Motor neuron (in vitro differentiated cells): ENCODE measurements around the gene MOB4. TPM values are rescaled to one million over a fixed set of nuclear protein-coding genes. Genes with fewer than 3 reads are reported as not detected.
A peak's percentile ranks its signal among the peaks of the same experiment; 100 is the strongest.
"Not testable (repeated sequence)": the region's sequence is repeated elsewhere in the genome, so short reads cannot be mapped to it uniquely, and the experiment has no call there.

Experiments used
- ATAC-seq, 8 experiments: fragments of 200-7000 bp; cut with Tn5 transposase; replicated peaks in 6 of 8; 2 replicates each; pipeline ENCODE4 v1.8.0; 2021; ENCODE audit warnings: mild to moderate bottlenecking in 8 of 8, moderate library complexity in 8 of 8
- H3K27ac ChIP-seq, 2 donors: fragments of 250-450 bp; sonication (Bioruptor Pico); 2 replicates each; pipeline ENCODE4 v1.9.0; 2021; ENCODE audit warnings: antibody characterized with exemption in 2 of 2, mild to moderate bottlenecking in 2 of 2, moderate library complexity in 1 of 2
- H3K4me1 ChIP-seq, 2 donors: fragments of 250-450 bp; sonication (Bioruptor Pico); replicated peaks in 1 of 2; 2 replicates each; pipeline ENCODE4 v1.6.1; 2021; ENCODE audit warnings: antibody characterized with exemption in 2 of 2, mild to moderate bottlenecking in 2 of 2, moderate library complexity in 1 of 2
- H3K4me3 ChIP-seq, 5 donors: fragments of 250-450 bp; sonication (Bioruptor Pico); 2 replicates each; pipeline ENCODE4 v1.9.0; 2021; ENCODE audit warnings: antibody characterized with exemption in 5 of 5, mild to moderate bottlenecking in 5 of 5, moderate library complexity in 4 of 5
- WGBS, 10 experiments: fragments of 450-650 bp; shearing (Covaris generic); methylation state at CpG; one replicate each; pipeline ENCODE4 v1.0.0; 2022; 5-methylcytosine and 5-hydroxymethylcytosine counted together
- in situ Hi-C, 9 experiments: fragments of 400-800 bp; cut with MboI; loops; one replicate each; pipeline ENCODE4 v1.15.0; 2021; ENCODE audit warnings: low sequenced_read_pairs in 9 of 9, low pct_unique_long_range_greater_than_20kb in 2 of 9; ENCODE audit not compliant: unreplicated experiment in 9 of 9
- total RNA-seq, 8 experiments: library from RNA; unstranded; fragments of 300-600 nt; gene quantifications; 2 replicates each; pipeline versions ENCODE4 v1.2.3 to v1.2.4, GENCODE V29; 2022

The MOB4 gene
- 10 to 100 TPM; 31.9 to 50.9 (median 43.7) TPM for total RNA-seq

DNA sequence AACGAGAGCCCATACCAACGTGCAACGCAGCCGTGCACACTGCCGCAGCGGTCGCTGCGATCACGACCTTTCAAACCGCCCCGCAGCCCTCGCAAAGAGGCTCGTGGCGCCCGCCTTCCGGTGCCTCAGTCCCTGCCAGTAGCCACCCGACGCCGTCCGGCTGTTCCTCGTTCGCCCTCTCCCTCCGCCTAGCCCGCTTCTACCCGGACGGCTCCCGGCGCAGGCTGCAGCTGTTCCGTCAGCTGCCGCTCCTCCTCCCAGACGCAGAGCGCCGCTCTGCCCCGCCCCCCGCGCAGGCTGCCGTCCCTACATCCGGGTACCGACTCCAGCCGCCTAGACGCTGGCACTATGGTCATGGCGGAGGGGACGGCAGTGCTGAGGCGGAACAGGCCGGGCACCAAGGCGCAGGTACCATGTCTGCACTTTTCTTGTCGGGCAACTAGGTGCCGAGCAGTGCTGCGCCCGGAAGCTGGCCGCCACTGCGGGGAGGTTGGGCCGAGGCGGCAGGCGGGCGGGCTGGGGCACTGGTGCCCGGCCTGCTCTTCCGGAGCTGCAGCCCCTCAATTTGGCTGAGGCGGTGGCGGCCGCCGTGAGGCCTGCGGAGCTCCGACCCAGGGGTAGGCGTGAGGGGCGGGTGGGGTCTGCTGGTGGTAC is at the start of gene MOB4:
MOB4 (plus strand) TSS at position 328 of the 654 bp plus-strand sequence; CDS start at position 349, 21 bp downstream.
- in situ Hi-C loops: no loop called here
- peak within 1 kb of the TSS; percentile 88 to 97 for H3K27ac ChIP-seq
- ATAC-seq: peak; percentile 94 to 97 (median 96)
- 0 to 3% (median 1%) methylated on average over 8 to 25 of the region's 66 CpGs; no CpG with 5 or more reads in 5 of the 10 experiments for WGBS, 10 experiments
- H3K4me1 ChIP-seq: peaks cover 12 to 16% of the 10 kb centered on the region in 2 donors
- peak within 1 kb of the TSS; percentile 72 to 96 (median 92) for H3K4me3 ChIP-seq

DNA sequence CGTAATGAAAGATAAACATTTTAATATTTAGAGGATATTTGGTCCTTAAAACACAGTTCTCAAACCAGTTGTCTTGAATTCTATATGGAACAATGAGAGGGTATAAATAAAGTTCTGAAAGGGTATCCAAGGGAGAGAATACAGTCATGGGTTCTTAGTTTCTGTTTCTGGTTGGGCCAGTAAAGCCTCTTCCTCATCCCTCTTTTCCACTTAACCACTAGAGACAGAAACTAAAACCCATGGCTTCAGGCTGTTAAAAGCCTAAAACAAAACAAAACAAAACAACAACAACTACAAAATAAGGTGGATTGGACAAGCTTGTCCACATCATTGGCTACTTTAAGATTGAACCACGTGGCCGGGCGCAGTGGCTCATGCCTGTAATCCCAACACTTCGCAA is 43.7 kb upstream of the MOB4 start:
- Histone ChIP-seq H3K27ac (no peak overlapping the region), H3K4me3 (no peak overlapping the region), H3K4me1 (no peaks in the 10 kb centered on the region)
- WGBS, 10 experiments: 89 to 100% (median 100%) methylated on average over 1 to 5 of the region's 5 CpGs; no CpG with 5 or more reads in 1 of the 10 experiments
- no peak for ATAC-seq
- in situ Hi-C loops: no loop called here

DNA sequence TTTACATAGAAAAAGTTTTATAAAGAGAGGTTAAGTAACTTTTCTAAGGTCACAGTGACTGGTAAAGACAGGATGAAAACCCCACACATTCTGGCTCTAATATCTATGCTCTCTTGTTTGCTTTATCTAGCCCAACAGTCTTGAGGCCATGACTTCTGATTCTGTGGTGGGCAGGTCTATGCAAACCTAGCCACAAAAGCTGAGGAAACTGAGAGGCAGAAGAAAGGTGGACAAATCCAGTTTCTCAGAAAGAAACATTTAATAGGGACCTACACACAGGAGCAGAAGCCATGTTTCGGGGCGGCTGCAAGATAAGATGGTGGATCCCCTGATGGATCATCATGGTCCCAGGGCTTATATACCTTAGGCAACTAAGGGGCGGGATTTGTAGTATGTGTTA is 38.1 kb upstream of the MOB4 start:
- in situ Hi-C loops: no loop called here
- ATAC-seq: no peak

DNA sequence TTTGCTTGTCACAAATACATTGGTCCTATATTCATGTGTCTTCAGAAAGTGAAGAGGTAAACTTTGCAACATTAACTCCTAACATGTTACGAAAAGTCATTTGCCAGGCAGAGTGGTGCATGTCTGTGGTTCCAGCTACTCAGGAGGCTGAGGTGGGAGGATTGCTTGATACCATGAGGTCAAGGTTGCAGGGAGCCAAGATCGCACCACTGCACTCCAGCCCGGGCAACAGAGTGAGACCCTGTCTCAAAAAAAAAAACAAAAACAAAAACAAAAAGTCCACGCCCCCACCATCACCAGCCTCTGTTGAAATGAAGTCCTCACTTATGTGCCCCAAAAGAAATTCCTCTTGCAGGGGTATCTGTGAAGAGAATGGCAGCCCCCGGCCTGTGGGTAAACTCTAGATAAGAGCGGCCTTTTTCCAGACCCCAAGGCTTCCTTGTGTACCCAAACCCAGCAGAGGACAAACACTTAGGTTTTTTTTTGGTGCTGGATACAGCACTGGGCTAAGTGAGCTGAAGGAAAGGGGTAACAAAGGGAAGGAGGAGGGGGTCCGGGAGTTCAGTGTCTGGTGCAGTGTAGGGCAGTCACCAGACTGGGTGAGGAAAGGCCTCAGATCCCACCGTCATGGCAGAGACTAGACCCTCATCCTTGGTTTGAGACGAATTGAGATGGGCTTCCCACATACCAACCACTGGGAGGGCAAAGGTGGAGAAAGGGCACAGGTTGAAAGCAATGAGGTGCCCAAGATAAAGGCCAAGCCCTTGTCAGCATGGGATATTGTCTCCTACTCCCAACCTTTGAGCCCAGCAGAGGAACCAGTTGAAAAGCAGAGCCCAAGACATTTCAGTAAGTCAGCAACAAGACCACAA is 35.5 kb upstream of the MOB4 start:
- peak in 6 of 8 experiments; percentile 7 to 39 (median 19) for ATAC-seq
- in situ Hi-C loops: no loop called here
- Histone ChIP-seq H3K4me1 (no peaks in the 10 kb centered on the region), H3K27ac (no peak overlapping the region), H3K4me3 (no peak overlapping the region)
- WGBS, 10 experiments: 79 to 100% (median 87%) methylated on average over 1 to 6 of the region's 9 CpGs; no CpG with 5 or more reads in 1 of the 10 experiments

More for the DNA sequence above, 38.1 kb upstream of the MOB4 start:
- 83 to 100% (median 100%) methylated on average over 1 to 3 of the region's 3 CpGs; no CpG with 5 or more reads in 3 of the 10 experiments for WGBS, 10 experiments
- Histone ChIP-seq H3K4me3 (no peak overlapping the region), H3K4me1 (no peaks in the 10 kb centered on the region), H3K27ac (no peak overlapping the region)

DNA sequence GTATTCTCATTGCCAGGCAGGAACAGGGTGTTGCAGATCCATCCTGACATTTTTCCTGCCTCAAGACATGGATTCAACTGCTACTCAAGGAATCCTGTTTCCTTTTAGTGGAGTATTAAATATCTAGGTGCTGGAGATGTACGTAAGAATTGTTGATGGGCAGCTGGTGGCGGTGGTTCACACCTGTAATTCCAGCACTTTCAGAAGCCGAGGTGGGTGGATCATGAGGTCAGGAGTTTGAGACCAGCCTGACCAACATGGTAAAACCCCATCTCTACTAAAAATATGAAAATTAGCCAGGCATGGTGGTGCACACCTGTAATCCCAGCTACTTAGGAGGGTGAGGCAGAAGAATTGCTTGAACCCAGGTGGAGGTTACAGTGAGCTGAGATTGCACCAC is 31.6 kb upstream of the MOB4 start:
- in situ Hi-C loops, H3K27ac ChIP-seq, ATAC-seq, H3K4me1 ChIP-seq, H3K4me3 ChIP-seq: not testable (repeated sequence)
- 80 to 100% (median 100%) methylated on average over 1 to 2 of the region's 3 CpGs; no CpG with 5 or more reads in 4 of the 10 experiments for WGBS, 10 experiments

DNA sequence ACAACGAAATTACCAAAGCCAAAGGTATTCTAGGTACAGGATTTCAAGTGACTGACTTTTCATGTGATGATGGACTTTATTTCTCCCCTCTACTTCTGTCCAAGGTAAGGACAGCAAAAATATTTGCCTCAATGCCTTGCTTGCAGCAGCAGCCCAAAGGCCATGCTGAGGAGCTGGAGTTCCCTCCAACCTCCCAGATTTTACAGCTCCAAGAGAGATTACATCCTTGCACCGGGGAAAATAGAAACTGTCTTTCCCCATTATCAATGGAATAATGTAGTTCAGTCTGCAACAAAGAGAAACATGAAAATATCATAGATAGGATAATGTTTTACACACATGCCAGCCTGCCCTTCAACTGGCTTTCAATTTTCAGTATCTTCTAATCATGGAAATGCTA is 29.7 kb upstream of the MOB4 start:
- in situ Hi-C loops: no loop called here
- Histone ChIP-seq H3K4me1 (no peaks in the 10 kb centered on the region), H3K4me3 (no peak overlapping the region), H3K27ac (no peak overlapping the region)
- 78 to 100% (median 100%) methylated on average over 1 to 2 of the region's 2 CpGs; no CpG with 5 or more reads in 1 of the 10 experiments for WGBS, 10 experiments
- no peak for ATAC-seq

DNA sequence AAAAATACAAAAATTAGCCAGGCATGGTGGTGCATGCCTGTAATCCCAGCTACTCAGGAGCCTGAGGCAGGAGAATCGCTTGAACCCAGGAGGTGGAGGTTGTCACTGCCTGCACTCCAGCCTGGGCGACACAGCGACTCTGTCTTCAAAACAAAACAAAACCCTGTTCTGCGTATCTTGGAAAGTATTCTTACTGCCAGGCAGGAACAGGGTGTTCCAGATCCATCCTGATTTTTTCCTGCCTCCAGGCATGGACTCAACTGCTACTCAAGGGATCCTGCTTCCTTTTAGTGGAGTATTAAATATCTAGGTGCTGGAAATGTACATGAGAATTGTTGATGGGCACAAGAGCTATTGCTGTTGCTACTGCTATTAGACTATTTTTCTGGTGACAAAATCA is 28.5 kb upstream of the MOB4 start:
- 100% methylated on average over 1 to 4 of the region's 4 CpGs; no CpG with 5 or more reads in 6 of the 10 experiments for WGBS, 10 experiments
- Histone ChIP-seq H3K4me1 (no peaks in the 10 kb centered on the region), H3K4me3 (no peak overlapping the region), H3K27ac (no peak overlapping the region)
- in situ Hi-C loops: no loop called here
- ATAC-seq: no peak

DNA sequence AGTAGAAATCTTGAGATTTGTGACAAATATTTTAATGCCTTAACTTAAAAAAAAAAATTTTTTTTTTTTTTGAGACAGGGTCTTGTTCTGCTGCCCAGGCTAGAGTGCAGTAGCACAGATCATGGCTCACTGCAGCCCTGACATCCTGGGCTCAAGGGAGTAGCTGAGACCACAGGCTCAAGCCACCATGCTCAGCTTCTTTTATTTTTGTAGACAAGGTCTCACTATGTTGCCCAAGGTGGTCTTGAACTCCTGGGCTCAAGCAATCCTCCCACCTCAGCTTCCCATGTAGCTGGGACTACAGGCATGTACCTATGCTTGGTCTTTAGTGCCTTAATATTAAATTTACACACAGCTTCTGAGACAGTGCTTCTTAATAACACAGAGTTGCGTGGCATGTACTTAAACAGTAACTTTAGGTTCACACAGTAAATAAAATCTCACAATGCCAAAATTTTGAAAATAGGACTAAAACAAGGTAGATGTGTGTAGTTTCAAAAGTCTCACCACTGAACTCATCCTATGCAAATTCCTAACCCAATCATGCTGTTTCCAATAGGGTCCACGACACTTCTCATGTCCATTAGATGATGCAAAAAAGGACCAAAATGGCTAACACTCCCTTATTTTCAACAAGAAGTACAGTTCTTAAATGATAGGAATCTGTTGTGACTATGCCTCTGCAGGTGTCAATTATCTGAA is 20.3 kb upstream of the MOB4 start:
- in situ Hi-C loops: no loop called here
- H3K4me1 ChIP-seq: peaks cover 8 to 16% of the 10 kb centered on the region in 2 donors
- no peak overlapping the region for H3K4me3 ChIP-seq
- WGBS, 10 experiments: 75 to 100% (median 92%) methylated on average over 1 to 2 of the region's 2 CpGs; no CpG with 5 or more reads in 3 of the 10 experiments
- no peak overlapping the region for H3K27ac ChIP-seq
- no peak for ATAC-seq

DNA sequence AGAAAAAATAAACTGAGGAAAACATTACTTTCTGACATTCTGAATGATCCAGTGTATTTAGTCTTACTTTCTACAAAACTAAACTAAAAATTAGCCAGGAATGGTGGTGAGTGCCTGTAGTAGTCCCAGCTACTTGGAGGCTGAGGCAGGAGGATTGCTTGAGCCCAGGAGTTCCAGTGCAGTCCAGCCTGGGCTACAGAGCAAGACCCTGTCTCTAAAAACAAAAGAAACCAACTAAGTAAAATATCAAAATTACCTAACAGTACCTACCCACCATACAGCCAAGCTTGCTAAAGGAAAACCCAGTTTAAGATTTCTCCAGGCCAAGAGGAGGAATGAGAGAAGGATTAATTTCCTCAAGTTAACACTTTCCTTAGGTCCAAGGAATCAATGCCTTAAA is 19.2 kb upstream of the MOB4 start:
- Histone ChIP-seq H3K4me1 (peaks cover 12 to 21% of the 10 kb centered on the region in 2 donors), H3K27ac (no peak overlapping the region), H3K4me3 (peak overlapping the region in 1 of 5 donors; percentile 83)
- ATAC-seq: no peak
- in situ Hi-C loops: no loop called here

DNA sequence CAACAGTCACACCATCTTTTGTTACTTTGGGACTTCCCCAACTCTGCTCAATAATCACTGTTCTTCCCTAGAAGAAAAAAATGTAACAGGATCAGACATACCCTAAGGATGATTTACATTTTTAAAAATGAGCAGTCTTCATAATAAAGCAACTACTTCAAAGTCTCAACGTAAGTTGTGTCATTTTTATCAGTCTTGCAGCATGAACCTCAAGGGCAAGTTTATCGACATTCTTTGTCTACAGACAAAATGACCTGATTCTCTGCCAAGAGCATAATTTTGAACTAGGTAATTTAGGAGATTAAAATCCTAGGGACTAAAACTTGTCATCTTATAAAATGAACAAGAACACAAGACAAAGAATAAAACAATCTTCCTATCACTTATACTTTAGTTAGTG is 18.5 kb upstream of the MOB4 start:
- no peak for ATAC-seq
- in situ Hi-C loops: no loop called here
- Histone ChIP-seq H3K4me3 (peak overlapping the region in 3 of 5 donors; percentile 55 to 83 (median 74)), H3K4me1 (peaks cover 13 to 25% of the 10 kb centered on the region in 2 donors), H3K27ac (no peak overlapping the region)
- 0 to 100% (median 62%) methylated on average over 1 to 2 of the region's 2 CpGs; no CpG with 5 or more reads in 2 of the 10 experiments for WGBS, 10 experiments

DNA sequence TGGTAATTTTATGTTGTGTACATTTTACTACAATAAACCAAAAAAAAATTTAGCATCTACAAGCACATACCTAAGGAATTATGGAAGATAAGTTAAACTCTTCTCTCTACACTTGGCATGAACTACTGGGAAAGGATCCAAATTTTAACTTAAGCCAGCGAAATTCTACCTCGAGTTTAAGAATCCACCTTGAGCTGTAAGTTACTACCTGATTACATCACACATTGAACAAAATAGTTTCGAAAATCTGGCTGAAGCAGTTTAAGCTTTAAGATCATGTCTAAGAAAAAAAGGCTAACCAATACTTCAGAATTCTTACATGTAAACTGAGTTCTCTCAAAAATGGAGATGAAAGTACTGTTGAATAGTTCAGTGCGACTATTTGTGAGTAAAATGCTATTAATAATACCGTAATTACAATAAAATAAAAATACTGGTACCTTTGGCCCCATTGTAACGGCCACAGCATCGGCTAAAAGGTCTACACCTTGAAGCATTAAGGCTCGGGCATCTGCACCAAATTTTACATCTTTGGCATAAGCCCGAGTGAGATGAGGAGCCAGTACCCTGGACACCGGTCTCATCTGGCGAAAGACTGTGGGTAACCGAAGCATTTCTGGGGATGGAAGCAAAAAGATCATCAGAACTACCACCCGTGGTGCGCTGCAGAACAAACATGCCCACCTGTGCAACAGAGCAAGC is 17.5 kb upstream of the MOB4 start:
- in situ Hi-C loops: no loop called here
- H3K4me3 ChIP-seq: peak overlapping the region; percentile 43 to 83 (median 70)
- ATAC-seq: no peak
- WGBS, 10 experiments: 0 to 7% (median 1%) methylated on average over 1 to 14 of the region's 14 CpGs
- peaks cover 13 to 25% of the 10 kb centered on the region in 2 donors for H3K4me1 ChIP-seq
- H3K27ac ChIP-seq: peak overlapping the region; percentile 73 to 97

DNA sequence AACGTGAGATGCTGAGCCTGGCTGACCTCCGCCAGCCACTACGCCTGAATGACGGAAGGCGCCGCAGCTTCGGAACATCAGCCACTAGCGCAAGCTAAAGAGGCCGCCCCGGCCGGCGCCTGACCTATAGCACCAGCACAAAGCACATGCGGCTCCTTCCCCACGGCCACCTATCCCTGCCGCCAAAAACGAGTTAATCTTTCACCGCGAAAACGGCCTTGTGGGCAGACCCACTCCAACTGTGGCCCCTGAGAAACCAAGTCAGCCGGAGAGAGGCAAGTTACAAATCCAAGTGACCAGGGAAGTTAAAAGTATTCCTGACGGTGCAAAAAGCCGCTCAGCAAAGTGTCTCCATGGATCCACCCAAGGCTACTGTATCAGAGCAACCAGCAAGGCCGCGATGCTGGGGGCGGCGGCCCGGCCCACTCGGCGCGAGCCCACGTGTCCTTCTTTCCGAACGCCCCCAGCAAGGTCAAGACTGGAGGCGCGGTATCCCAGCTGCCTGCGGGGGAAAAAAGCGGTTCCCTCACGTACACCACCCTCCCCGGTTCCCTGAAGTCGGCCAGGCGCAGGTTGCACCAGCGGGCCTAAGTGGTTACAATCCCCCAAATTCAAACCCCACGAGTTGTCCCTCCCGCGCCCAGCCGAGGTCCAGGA is 16.8 kb upstream of the MOB4 start:
- Histone ChIP-seq H3K27ac (peak overlapping the region; percentile 73 to 97), H3K4me3 (peak overlapping the region; percentile 43 to 83 (median 70)), H3K4me1 (peaks cover 13 to 25% of the 10 kb centered on the region in 2 donors)
- in situ Hi-C loops: no loop called here
- peak; percentile 2 to 19 (median 12) for ATAC-seq
- WGBS, 10 experiments: 0 to 6% (median 1%) methylated on average over 1 to 33 of the region's 46 CpGs; no CpG with 5 or more reads in 1 of the 10 experiments
